Uterus (tissue), 4 donors: ENCODE results near the gene SVOP. TPM values are rescaled to one million over a fixed set of nuclear protein-coding genes. Genes with fewer than 3 reads are reported as not detected.

ENCODE experiments used
- DNase-seq, 2 donors: peaks; one replicate each; pipeline ENCODE4 v3.0.0-alpha.2; 2019 to 2020
- H3K27ac ChIP-seq, 2 donors: fragments of 200-600 bp; sonication (generic); 1 replicate in 1 of 2; 2 replicates in 1 of 2; pipeline ENCODE4 v1.5.1; 2016 to 2018
- H3K27me3 ChIP-seq, 2 donors: fragments of 200-600 bp; sonication (generic); one replicate each; pipeline ENCODE4 v1.5.1; 2018 to 2019; ENCODE audit warnings: control low read depth in 1 of 2
- H3K36me3 ChIP-seq, 2 donors: fragments of 200-600 bp; sonication (generic); one replicate each; pipeline ENCODE4 v1.5.1; 2019; ENCODE audit warnings: control low read depth in 1 of 2
- H3K4me1 ChIP-seq, 2 donors: fragments of 200-600 bp; sonication (generic); one replicate each; pipeline ENCODE4 v1.5.1; 2018 to 2019; ENCODE audit warnings: control low read depth in 1 of 2
- H3K4me3 ChIP-seq, 2 donors: fragments of 200-600 bp; sonication (generic); 1 replicate in 1 of 2; 2 replicates in 1 of 2; pipeline ENCODE4 v1.5.1; 2018 to 2019; ENCODE audit warnings: mild to moderate bottlenecking in 1 of 2
- H3K9me3 ChIP-seq, 2 donors: fragments of 200-600 bp; sonication (generic); one replicate each; pipeline ENCODE4 v1.5.1; 2019; ENCODE audit warnings: control low read depth in 1 of 2
- POLR2A ChIP-seq, 2 donors: fragments of 450-650 bp; IDR thresholded peaks; one replicate each; pipeline ENCODE4 v1.6.1; 2016; ENCODE audit warnings: antibody characterized with exemption in 2 of 2, mild to moderate bottlenecking in 1 of 2, moderate library complexity in 1 of 2
- intact Hi-C: fragments of 100-400 bp; cut with DNase I; formaldehyde crosslinking; loops from one replicate; pipeline ENCODE4 v1.15.1; 2023; ENCODE audit warnings: low total_unique reads
- total RNA-seq, 4 donors: library from RNA; depleted of rRNA in 3 of 4; stranded (reverse); fragments of >200 nt in 3 of 4; gene quantifications; one replicate each; pipeline versions ENCODE4 v1.1.0 to v1.2.4, GENCODE V29; 2014 to 2023
- TF ChIP-seq, protein P1 (sequence below), 4 experiments: fragments of 200-600 bp in 2 of 4; fragments of 450-650 bp in 2 of 4; sonication (generic) in 2 of 4; IDR thresholded peaks; one replicate each; pipeline ENCODE4 v1.5.1; 2016 to 2019; ENCODE audit warnings: antibody characterized with exemption in 4 of 4, mild to moderate bottlenecking in 2 of 4, moderate library complexity in 1 of 4
- donor health status: DM: yes; HTN: yes; CAD: no.

SVOP gene
- total RNA-seq, 4 donors from 2014 or later = 0.14 TPM; not detected in 3

DNA sequence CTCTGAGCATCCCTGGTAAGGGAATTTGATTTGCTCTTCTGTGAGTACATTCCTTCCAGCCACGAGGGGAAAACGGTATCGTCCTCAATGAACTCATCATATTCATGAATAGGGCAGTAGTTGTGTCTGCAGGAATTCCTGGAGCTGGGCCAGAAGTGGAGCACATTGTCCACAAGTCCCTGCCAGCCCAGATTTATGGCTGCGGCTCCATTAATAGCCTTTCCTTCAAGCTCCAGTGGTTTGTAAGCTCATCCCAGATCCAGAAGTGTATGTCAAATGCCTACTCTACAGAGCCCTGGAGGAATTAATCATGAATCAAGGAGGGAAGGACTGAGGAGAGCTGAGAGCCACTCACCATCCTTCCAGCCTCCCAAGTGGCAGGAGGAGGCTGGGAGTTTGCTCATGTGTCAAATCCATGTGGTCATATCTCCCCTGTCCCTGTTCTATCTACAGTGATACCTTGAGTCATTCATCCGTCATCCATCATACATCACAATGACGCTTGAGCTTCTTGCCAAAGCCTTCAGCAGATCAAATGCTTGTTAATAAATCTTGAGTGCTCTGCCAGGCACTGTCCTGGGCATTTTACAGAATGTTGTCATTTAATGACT, 65.5 kb downstream of the SVOP start:
- intact Hi-C loops = no loop called here

DNA sequence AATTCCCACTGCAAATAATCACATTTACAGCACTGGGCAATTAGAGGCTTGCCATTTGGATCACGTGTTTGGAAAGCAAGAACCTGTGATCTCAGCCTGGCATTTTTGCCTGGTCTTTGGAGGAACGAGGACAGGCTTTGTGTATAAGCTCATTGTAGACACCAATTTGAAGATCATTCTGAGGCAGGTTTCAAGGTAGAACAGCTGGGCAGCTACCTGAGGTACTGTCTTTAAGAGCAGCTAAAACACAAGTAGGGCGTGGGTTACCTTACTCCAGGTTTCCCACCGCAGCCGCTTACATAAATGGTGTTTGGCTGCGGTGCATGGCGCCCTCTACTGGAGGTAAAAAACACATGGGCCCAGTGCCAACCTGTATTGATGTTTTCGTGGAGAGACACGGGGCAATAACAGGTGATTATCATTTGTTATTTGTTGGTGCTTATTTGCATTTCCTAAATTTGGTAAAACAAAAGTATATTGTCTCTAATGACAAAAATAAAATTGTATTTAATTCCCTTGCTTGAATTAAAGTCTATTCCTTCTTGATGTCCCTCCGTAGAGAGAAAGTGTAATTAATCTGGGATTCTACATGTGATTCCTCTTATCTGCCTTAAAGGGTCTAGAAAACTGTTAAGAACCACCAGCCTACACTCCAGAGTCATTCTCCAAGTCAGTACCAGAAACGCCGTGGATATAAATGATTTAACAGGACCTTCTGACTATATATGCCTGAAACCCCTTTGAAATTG, 69.7 kb downstream of the SVOP start:
- peak; percentile 69 to 72 for DNase-seq
- Histone ChIP-seq H3K4me3 (no peak overlapping the region), H3K27ac (no peak overlapping the region), H3K36me3 (no peaks in the 10 kb centered on the region), H3K27me3 (no peaks in the 10 kb centered on the region), H3K4me1 (no peaks in the 10 kb centered on the region), H3K9me3 (no peaks in the 10 kb centered on the region)
- TF ChIP-seq, protein P1, sequence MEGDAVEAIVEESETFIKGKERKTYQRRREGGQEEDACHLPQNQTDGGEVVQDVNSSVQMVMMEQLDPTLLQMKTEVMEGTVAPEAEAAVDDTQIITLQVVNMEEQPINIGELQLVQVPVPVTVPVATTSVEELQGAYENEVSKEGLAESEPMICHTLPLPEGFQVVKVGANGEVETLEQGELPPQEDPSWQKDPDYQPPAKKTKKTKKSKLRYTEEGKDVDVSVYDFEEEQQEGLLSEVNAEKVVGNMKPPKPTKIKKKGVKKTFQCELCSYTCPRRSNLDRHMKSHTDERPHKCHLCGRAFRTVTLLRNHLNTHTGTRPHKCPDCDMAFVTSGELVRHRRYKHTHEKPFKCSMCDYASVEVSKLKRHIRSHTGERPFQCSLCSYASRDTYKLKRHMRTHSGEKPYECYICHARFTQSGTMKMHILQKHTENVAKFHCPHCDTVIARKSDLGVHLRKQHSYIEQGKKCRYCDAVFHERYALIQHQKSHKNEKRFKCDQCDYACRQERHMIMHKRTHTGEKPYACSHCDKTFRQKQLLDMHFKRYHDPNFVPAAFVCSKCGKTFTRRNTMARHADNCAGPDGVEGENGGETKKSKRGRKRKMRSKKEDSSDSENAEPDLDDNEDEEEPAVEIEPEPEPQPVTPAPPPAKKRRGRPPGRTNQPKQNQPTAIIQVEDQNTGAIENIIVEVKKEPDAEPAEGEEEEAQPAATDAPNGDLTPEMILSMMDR (IDR thresholded peaks at IDR 0.05) = peak; percentile 77 to 84 (median 80)
- TF ChIP-seq POLR2A (IDR thresholded peaks at IDR 0.05) = no peak
- intact Hi-C loops = no loop called here

More for the DNA sequence above, 65.5 kb downstream of the SVOP start:
- no peak for TF ChIP-seq POLR2A (IDR thresholded peaks at IDR 0.05)
- TF ChIP-seq, protein P1 (IDR thresholded peaks at IDR 0.05) = no peak
- no peak overlapping the region for H3K27ac ChIP-seq
- H3K4me1 ChIP-seq = no peaks in the 10 kb centered on the region
- DNase-seq = no peak
- H3K27me3 ChIP-seq = no peaks in the 10 kb centered on the region
- H3K36me3 ChIP-seq = no peaks in the 10 kb centered on the region
- H3K9me3 ChIP-seq = no peaks in the 10 kb centered on the region
- H3K4me3 ChIP-seq = no peak overlapping the region

DNA sequence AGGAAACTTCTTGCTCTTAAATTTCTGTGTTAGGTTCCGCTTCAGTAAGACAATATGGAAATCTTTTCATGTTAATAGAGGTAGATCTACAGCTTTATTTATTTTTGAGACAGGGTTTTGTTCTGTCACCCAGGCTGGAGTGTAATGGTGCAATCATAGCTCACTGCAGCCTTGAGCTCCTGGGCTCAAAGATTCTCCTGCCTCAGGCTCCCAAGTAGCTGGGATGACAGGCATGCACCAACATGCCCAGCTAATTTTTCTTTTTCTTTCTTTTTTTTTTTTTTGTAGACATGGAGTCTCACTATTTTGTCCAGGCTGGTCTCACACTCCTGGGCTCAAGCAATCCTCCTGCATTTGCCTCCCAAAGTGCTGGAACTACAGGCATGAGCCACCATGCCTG, 70.9 kb downstream of the SVOP start:
- Histone ChIP-seq H3K4me1 (no peaks in the 10 kb centered on the region), H3K4me3 (no peak overlapping the region), H3K9me3 (no peaks in the 10 kb centered on the region), H3K27me3 (no peaks in the 10 kb centered on the region), H3K27ac (no peak overlapping the region), H3K36me3 (no peaks in the 10 kb centered on the region)
- no peak for TF ChIP-seq POLR2A (IDR thresholded peaks at IDR 0.05)
- TF ChIP-seq, protein P1 (IDR thresholded peaks at IDR 0.05) = no peak
- intact Hi-C loops = no loop called here
- no peak for DNase-seq

DNA sequence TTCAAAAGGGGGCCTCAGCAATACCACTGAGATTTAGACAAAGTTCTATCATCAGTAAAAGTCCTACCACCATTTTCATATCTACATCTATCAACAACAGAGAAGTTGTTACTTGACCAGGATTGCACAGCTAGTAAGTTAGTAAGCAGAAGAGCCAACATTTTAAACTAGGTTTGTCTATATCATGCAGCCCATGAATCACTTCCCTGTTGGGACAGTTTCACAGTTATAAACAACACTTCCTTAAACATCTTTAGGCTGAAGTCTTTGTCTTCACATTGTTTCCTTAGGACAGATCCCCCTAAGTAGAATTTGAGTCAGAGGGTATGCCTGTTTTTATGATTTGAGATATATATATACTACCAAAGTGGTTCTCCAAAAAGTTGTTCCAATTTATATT, 72.5 kb downstream of the SVOP start:
- no peaks in the 10 kb centered on the region for H3K36me3 ChIP-seq
- no peaks in the 10 kb centered on the region for H3K27me3 ChIP-seq
- no peak for DNase-seq
- intact Hi-C loops = no loop called here
- no peak overlapping the region for H3K27ac ChIP-seq
- H3K4me1 ChIP-seq = no peaks in the 10 kb centered on the region
- no peak overlapping the region for H3K4me3 ChIP-seq
- TF ChIP-seq, protein P1 (IDR thresholded peaks at IDR 0.05) = no peak
- no peak for TF ChIP-seq POLR2A (IDR thresholded peaks at IDR 0.05)
- no peaks in the 10 kb centered on the region for H3K9me3 ChIP-seq

DNA sequence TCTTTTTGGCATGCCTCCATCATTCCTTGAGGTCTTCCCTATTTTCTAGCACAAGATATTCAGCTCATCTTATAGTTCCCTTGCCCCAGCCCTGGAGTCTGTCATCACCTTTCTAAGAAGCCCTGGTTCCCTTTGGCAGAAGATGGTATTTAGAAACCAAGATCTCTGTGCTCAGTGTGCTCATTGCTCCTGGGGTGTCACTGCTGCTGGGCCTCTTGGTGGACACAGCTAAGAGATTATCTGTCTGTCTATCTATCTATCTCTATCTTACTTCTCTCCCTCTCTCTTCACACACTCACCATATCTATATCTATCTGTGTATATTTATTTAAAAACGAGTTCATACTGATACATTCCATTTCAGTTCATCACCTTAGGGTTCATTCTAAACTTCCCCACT, 73.8 kb downstream of the SVOP start:
- no peaks in the 10 kb centered on the region for H3K36me3 ChIP-seq
- intact Hi-C loops = no loop called here

More for the DNA sequence above, 73.8 kb downstream of the SVOP start:
- no peaks in the 10 kb centered on the region for H3K27me3 ChIP-seq
- H3K9me3 ChIP-seq = no peaks in the 10 kb centered on the region
- H3K4me3 ChIP-seq = no peak overlapping the region
- H3K27ac ChIP-seq = no peak overlapping the region
- no peaks in the 10 kb centered on the region for H3K4me1 ChIP-seq
- DNase-seq = no peak
- TF ChIP-seq, protein P1 (IDR thresholded peaks at IDR 0.05) = no peak
- no peak for TF ChIP-seq POLR2A (IDR thresholded peaks at IDR 0.05)
